NK-92 (cell line): ENCODE data around the gene LCOR.

ENCODE experiments used
- DNase-seq: peaks from one replicate; lab custom pipeline; 2025; ENCODE audit not compliant: unreplicated experiment; lab: John Stamatoyannopoulos, UW

Gene LCOR

DNA sequence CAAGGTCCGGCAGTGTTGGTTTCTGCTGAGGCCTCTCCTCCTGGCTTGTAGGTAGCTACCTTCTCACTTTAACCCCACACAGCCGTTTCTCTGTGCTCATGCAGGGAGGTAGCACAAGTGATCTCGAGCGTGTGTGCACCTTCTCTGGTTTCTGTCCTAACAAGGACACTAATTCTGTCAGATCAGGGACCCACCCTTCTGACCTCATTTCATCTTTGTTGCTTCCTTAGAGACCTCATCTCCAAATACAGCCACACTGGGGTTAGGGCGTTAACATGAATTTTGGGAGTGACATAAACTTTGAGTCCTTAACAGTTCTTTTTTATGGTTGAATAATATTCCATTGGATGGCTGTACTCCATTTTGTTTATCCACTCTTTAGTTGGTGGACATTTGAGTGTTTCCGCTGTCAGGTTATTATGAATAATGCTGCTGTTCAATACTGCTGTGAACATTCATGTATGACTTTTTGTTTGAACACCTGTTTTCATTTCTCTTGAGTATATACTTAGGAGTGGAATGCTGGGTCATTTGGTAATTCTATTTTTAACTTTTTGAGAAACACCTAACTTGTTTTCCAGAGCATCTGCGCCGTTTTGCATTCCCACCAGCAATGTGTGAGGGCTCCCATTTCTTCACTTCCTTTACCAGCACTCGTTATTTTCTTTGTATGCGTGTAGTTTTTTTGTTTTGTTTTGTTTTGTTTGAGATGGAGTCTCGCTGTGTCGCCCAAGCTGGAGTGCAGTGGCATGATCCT, 57.5 kb downstream of the LCOR start:
- DNase-seq: no peak

- DNase-seq: no peak
These were observed 58.0 kb downstream of the LCOR start for GRCh38 chr10:96890172-96890513.

GRCh38 chr10:96890580-96890979, 58.5 kb downstream of the LCOR start:
- no peak for DNase-seq

- DNase-seq: no peak
These were observed 59.7 kb downstream of the LCOR start for GRCh38 chr10:96891840-96892239.

DNA sequence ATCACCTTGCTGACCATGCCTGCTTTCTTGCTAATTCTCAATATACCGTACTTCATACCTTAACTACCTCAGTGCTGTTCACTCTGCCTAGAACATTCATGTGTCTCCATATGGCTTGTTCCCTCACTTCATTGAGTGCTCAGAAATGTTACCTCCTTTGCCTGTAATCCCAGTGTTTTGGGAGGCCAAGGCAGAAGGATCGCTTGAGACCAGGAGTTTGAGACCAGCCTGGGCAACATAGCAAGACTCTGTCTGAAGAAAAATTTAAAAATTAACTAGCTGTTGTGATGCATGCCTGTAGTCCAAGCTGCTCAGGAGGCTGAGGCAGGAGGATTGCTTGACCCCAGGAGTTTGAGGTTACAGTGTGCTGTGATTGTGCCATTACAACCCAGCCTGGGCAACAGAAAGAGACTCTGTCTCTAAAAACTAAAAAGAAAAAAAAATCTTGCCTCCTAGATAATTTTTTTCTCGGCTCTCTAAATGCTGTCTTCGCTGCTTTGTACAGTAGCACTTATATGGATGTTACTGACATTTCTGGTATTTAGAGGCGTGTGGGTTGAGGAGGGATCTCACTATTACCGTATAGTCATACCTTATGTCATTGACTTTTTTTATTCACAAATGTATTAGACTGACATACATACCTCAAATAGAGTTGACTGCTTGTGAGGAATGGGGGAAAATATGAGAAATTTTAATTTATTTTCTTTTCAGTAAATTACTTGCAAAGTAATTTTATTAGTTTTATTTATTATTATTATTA, 63.7 kb downstream of the LCOR start:
- DNase-seq: no peak

- no peak for DNase-seq
These were observed 64.9 kb downstream of the LCOR start for GRCh38 chr10:96896884-96897589.

DNA sequence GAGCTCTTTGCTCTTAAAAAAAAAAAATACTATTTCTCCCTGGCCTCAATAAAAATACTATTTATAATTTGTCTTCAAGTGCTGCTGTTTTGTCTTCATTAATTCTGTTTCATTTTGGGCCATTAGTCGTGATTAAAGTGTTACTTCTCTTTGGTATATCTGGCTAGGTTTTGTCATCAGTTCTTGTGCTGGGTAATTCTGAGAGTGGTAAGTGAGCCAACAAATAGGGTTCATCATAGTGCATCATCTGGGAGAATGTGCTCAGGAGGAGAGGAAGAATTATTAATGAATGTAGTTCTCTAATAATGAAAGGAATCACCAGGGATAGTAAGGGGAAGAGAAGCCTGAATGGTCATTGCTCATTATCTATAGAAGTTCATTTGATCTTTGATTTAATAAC, 70.0 kb downstream of the LCOR start:
- DNase-seq: no peak

DNA sequence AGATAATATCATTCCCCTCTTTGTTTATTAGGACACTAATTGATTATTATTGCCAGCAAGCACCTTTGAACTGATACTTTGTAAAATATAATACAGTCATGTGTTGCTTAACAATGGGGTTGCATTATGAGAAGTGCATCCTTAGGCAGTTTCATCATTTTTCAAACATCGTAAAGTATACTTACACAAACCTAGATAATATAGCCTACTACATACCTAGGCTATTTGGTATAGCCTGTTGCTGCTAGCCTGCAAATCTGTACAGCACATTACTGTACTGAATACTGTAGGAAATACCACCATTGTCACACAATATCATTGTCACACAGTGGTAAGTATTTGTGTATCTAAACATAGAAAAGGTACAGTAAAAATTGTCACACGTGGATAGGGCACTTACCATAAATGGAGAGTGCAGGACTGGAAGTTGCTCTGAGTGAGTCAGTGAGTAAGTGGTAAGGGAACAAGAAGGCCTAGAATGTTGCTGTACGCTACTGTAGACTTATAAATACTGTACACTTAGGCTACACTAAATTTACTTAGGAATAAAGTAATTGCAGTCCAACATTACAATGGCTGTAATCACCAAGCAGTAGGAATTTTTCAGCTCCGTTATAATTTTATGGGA, 70.7 kb downstream of the LCOR start:
- no peak for DNase-seq

DNA sequence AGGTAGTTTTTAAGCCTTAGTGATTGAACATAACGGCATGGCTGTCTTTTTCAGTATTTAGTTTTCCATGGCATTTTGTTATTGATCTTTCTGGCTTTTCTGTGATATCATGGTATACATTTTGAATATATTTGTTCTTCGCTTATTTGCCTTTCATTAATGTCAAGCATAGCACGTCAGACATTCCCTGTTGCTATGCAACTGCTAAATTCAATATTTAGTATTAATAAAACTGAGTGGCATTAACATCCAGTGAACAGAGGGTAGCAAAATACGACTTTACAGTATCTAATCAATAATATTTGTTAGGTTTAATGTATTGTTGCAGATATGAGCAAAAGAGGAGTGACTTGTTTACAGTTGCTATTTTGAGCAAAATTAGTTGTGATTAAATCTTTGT, 72.5 kb downstream of the LCOR start:
- no peak for DNase-seq

DNA sequence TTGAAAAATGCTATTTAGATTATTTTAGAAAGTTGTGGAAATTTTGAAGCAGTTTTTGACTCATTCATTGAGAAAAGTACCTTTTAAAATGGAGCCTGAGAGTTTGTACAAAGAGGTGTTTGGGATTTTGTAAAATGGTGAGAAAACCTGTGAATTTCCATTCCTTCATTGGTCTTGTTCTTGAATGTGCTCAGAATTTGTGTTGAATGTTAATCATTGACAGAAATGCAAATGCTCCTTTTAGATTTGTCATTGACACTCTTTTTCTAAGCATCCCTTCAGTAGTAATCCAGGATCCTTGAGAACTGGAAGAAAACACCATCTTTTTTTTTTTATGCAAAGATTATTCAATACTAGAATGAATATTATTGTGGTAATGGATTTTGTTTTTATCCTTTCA, 74.8 kb downstream of the LCOR start:
- no peak for DNase-seq

GRCh38 chr10:96910488-96911395, 78.6 kb downstream of the LCOR start:
- DNase-seq: no peak

GRCh38 chr10:96912405-96912804, 80.3 kb downstream of the LCOR start:
- DNase-seq: no peak

- no peak for DNase-seq
These were observed 81.8 kb downstream of the LCOR start for GRCh38 chr10:96913906-96914305.

DNA sequence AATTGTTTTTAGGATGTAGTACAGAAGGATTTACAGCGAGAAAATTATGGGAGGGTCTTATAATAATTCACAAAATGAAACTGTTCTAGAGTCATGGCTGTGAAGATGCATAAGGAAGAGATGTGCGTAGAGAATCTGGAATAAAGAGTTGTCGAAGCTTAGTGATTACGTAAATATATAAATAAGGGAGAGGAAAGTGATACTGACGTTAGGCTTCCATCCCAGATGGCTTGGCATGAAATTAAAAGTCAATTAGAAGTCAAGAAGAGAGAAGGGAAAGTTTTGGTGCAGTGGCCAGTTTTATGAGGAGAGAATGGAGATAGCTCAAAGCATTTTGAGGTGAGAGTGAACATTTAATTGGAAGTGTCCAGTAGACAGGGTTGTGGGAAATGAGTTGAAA, 85.5 kb downstream of the LCOR start:
- no peak for DNase-seq

DNA sequence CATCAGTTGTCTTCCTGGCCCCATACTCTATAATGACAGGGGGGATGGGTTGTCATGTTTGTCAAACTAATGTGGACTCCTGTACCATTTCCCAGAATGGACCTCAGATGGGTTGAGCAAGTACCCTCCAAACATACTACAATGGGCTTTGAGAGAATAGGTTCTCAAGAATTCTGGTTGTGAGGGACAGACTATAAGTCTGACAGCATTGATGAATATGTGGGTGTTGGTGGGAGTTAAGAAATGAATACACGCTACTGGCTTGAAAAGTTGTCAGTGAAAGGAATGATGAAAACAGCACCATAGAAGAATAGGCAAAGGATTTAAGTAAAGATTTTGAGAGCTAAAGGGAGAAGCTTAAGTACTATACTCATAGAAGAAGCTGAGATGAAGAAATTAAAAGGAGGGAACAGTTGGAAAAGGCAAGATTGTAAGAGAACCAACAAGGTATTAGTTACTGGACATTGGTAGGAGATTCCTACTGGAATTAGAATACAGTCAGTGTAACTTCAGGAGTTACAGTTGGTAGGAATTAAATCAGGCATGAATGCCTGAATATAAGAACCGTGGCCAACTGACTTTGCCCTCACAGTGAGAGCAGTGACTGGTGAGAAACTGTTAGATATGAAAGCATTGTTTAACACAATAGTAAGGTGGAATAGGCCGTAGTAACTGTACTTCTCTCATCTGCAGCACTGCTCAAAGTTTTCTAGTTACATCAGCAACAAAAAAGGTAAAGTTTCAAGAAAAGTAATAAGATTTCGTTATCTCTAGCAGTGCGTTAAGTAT, 86.3 kb downstream of the LCOR start:
- DNase-seq: no peak

DNA sequence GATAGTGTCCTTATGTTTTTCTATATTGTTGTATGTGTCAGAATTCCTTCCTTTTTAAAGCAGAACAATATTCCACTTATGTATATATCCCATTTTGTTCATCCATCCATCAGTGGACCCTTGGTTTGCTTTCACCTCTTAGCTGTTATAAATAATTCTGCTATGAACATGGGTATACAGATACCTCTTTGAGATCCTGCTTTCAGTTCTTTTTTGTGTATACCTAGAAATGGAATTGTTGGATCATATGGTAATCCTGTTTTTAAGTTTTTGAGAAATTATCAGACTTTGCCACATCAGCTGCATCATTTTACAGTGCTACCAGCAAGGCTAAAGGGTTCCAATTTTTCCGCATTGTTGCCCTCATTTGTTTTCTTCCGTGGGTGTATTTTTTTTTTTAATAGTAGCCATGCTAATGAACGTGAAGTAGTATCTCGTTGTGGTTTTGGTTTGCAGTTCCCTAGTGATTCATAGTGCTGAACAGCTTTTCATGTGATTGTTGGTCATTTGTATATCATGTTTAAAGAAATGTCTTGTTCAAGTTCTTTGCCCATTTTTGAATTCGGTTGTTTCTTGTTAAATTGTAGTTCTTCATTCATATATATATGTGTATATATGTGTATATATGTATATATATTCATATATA, 87.8 kb downstream of the LCOR start:
- DNase-seq: no peak

DNA sequence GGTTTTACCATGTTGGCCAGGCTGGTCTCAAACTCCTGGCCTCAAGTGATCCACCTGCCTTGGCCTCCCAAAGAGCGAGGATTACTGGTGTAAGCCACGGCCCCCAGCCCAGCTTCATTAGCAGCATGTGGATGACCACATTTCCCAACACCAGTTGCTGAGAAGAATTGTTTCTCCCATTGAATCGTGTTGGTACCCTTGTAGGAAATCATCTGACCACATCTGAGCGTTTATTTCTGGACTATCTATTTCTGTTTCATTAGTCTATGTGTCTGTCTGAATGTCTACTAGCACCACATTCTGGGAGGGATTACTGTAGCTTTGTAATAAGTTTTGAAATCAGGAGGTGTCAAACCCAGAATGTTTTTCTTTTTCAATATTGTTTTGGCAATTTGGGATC, 89.6 kb downstream of the LCOR start:
- DNase-seq: no peak

- DNase-seq: no peak
These were observed 91.2 kb downstream of the LCOR start for GRCh38 chr10:96922978-96923948.
